NCI-H2029 treated with DMSO at 0.1 percent for 48 hours (cell line): ENCODE results near the gene NKAIN4.
A peak's percentile ranks its signal among the peaks of the same experiment; 100 is the strongest.
"Not testable (repeated sequence)": the region's sequence is repeated elsewhere in the genome, so short reads cannot be mapped to it uniquely, and the experiment has no call there.

Experiments used
- DNase-seq: peaks from one replicate; lab custom pipeline; 2025; lab: John Stamatoyannopoulos, UW

NKAIN4 gene

GRCh38 chr20:63236116-63236837 lies 18.0 kb downstream of the NKAIN4 start:
- no peak for DNase-seq

- no peak for DNase-seq
Measured at GRCh38 chr20:63235399-63235983, 18.8 kb downstream of the NKAIN4 start, which contains the start of gene BIRC7. Gene BIRC7, plus strand, starts transcription at chr20:63235905. Its CDS starts 192 bp downstream, at chr20:63236097.

- no peak for DNase-seq
Measured at GRCh38 chr20:63234693-63235398, 19.4 kb downstream of the NKAIN4 start.

- no peak for DNase-seq
Measured at GRCh38 chr20:63233924-63234323, 20.3 kb downstream of the NKAIN4 start.

GRCh38 chr20:63233061-63233344 lies 21.3 kb downstream of the NKAIN4 start:
- no peak for DNase-seq

GRCh38 chr20:63232235-63233060 lies 21.8 kb downstream of the NKAIN4 start:
- no peak for DNase-seq

- no peak for DNase-seq
Measured at GRCh38 chr20:63230800-63231268, 23.4 kb downstream of the NKAIN4 start.

GRCh38 chr20:63228806-63229205 lies 25.5 kb downstream of the NKAIN4 start:
- no peak for DNase-seq

GRCh38 chr20:63227260-63227659 lies 27.0 kb downstream of the NKAIN4 start:
- DNase-seq, result no peak

GRCh38 chr20:63226042-63226943 lies 28.0 kb downstream of the NKAIN4 start:
- DNase-seq, result no peak

GRCh38 chr20:63225082-63225454 lies 29.2 kb downstream of the NKAIN4 start:
- no peak for DNase-seq

- DNase-seq, result peak; percentile 28
Measured at GRCh38 chr20:63224412-63225081, 29.7 kb downstream of the NKAIN4 start.

GRCh38 chr20:63223826-63224207 lies 30.4 kb downstream of the NKAIN4 start:
- DNase-seq, result no peak

GRCh38 chr20:63223121-63223825 lies 31.0 kb downstream of the NKAIN4 start:
- no peak for DNase-seq

GRCh38 chr20:63222541-63222940 lies 31.7 kb downstream of the NKAIN4 start:
- DNase-seq, result no peak

- not testable (repeated sequence) for DNase-seq
Measured at GRCh38 chr20:63221400-63222053, 32.7 kb downstream of the NKAIN4 start.

GRCh38 chr20:63220696-63221399 lies 33.4 kb downstream of the NKAIN4 start:
- no peak for DNase-seq

- no peak for DNase-seq
Measured at GRCh38 chr20:63219866-63220521, 34.3 kb downstream of the NKAIN4 start.
